GM21619 (cell line): Measurements from ENCODE around the gene EFNB1.

ENCODE experiments used
- ATAC-seq: cut with Tn5 transposase; IDR thresholded peaks from one replicate; pipeline ENCODE4 v1.9.1; 2021; ENCODE audit not compliant: unreplicated experiment

EFNB1 gene

GRCh38 chrX:68880846-68881552 is 52.2 kb downstream of the EFNB1 start:
- ATAC-seq = no peak

- no peak for ATAC-seq
Observed at GRCh38 chrX:68881911-68882310, 53.1 kb downstream of the EFNB1 start.

- no peak for ATAC-seq
Observed at GRCh38 chrX:68883800-68884199, 55.0 kb downstream of the EFNB1 start.

- no peak for ATAC-seq
Observed at GRCh38 chrX:68889249-68889648, 60.4 kb downstream of the EFNB1 start.
